GM19438 (cell line): ENCODE data around the gene FBXL16.
"Not testable (repeated sequence)": the region's sequence is repeated elsewhere in the genome, so short reads cannot be mapped to it uniquely, and the experiment has no call there.

Source experiments
- ATAC-seq: cut with Tn5 transposase; IDR thresholded peaks from one replicate; pipeline ENCODE4 v1.9.1; 2021; ENCODE audit warnings: low read depth; ENCODE audit not compliant: unreplicated experiment

FBXL16 gene

GRCh38 chr16:724188-725040 is 18.8 kb upstream of the FBXL16 start:
- no peak for ATAC-seq

- ATAC-seq, result no peak
Observed at GRCh38 chr16:723695-724094, 18.1 kb upstream of the FBXL16 start.

- ATAC-seq, result no peak
Observed at GRCh38 chr16:722835-723633, 17.4 kb upstream of the FBXL16 start.

GRCh38 chr16:721765-722540 is 16.4 kb upstream of the FBXL16 start:
- ATAC-seq, result no peak

GRCh38 chr16:720990-721764 is 15.6 kb upstream of the FBXL16 start, which contains the start of gene ANTKMT:
ANTKMT (plus strand) TSS chr16:721146; CDS start chr16:721275, 129 bp downstream.
- peak; percentile 64 for ATAC-seq

GRCh38 chr16:720447-720989 is 14.9 kb upstream of the FBXL16 start:
- ATAC-seq, result peak; percentile 28

GRCh38 chr16:719815-720446 is 14.3 kb upstream of the FBXL16 start:
- peak; percentile 2 for ATAC-seq

GRCh38 chr16:718922-719321 is 13.3 kb upstream of the FBXL16 start:
- ATAC-seq, result no peak

- no peak for ATAC-seq
Observed at GRCh38 chr16:718389-718788, 12.8 kb upstream of the FBXL16 start.

GRCh38 chr16:717450-718245 is 12.0 kb upstream of the FBXL16 start:
- ATAC-seq, result no peak

- ATAC-seq, result no peak
Observed at GRCh38 chr16:716768-717325, 11.2 kb upstream of the FBXL16 start.

- no peak for ATAC-seq
Observed at GRCh38 chr16:716200-716568, 10.6 kb upstream of the FBXL16 start.

- no peak for ATAC-seq
Observed at GRCh38 chr16:715477-716199, 10.0 kb upstream of the FBXL16 start.

GRCh38 chr16:714558-715476 is 9.2 kb upstream of the FBXL16 start, which contains the start of gene METRN:
METRN (plus strand) TSS chr16:715118; CDS start chr16:715290, 172 bp downstream.
- peak; percentile 64 for ATAC-seq

GRCh38 chr16:714079-714478 is 8.5 kb upstream of the FBXL16 start:
- ATAC-seq, result no peak

- not testable (repeated sequence) for ATAC-seq
Observed at GRCh38 chr16:712740-713250, 7.2 kb upstream of the FBXL16 start.
